NT2/D1 (cell line): ENCODE data around the gene TMA7B.
A peak's percentile ranks its signal among the peaks of the same experiment; 100 is the strongest.

Experiments
- DNase-seq: peaks from one replicate; pipeline ENCODE4 v3.0.0-alpha.2; 2011; ENCODE audit warnings: low read depth, low spot score
- H3K27me3 ChIP-seq: 2 replicates; pipeline ENCODE4 v1.6.0; 2011; ENCODE audit warnings: mild to moderate bottlenecking; ENCODE audit not compliant: insufficient read length, insufficient read depth
- H3K36me3 ChIP-seq: 2 replicates; pipeline ENCODE4 v1.6.1; 2011; ENCODE audit warnings: mild to moderate bottlenecking, low read length, mixed read lengths; ENCODE audit not compliant: insufficient read depth, insufficient read length
- H3K4me1 ChIP-seq: 2 replicates; pipeline ENCODE4 v1.5.1; 2011; ENCODE audit not compliant: insufficient read depth, insufficient read length
- H3K4me3 ChIP-seq: 2 replicates; pipeline ENCODE4 v1.5.1; 2011; ENCODE audit warnings: low read depth; ENCODE audit not compliant: insufficient read length
- H3K9ac ChIP-seq: 2 replicates; pipeline ENCODE4 v1.6.0; 2011; ENCODE audit warnings: low read depth; ENCODE audit not compliant: insufficient read length
- H3K9me3 ChIP-seq: 2 replicates; pipeline ENCODE4 v1.5.1; 2011; ENCODE audit warnings: mild to moderate bottlenecking, low read length; ENCODE audit not compliant: insufficient read depth
- SUZ12 ChIP-seq: IDR thresholded peaks from 2 replicates; pipeline ENCODE4 v1.6.1; 2011; ENCODE audit not compliant: insufficient read length, insufficient read depth; ENCODE audit errors: extremely low read depth
- YY1 ChIP-seq: IDR thresholded peaks from 2 replicates; pipeline ENCODE4 v1.6.1; 2011; ENCODE audit not compliant: insufficient read length, insufficient read depth
- ZNF274 ChIP-seq: IDR thresholded peaks from 2 replicates; pipeline ENCODE4 v1.6.1; 2011; ENCODE audit warnings: mild to moderate bottlenecking, low read depth, low read length

Gene TMA7B

DNA sequence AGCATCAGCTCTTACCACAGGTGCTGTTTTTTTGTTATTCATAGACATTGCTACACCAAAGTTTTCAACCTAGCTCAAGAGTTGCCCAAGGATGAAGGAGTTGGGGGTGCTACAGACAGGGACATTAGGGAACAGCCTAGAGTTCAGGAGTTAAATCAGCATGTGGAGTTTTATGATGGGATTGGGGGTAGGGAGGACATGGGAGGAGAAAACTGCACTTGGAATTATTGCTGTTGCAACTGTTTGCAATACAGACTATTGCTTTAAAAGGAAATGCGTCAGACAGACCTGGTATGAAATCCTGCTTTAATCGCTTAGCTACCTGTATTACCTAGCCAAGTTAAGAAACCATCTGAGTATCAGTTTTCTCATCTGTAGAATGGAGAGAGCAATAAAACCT, 6.3 kb downstream of the TMA7B start:
- TF ChIP-seq YY1 = no peak
- TF ChIP-seq SUZ12 = no peak
- no peak for TF ChIP-seq ZNF274
- Histone ChIP-seq H3K9me3 (no peaks in the 10 kb centered on the region), H3K9ac (no peak overlapping the region), H3K36me3 (no peaks in the 10 kb centered on the region), H3K27me3 (no peaks in the 10 kb centered on the region), H3K4me3 (no peak overlapping the region), H3K4me1 (peaks cover 3% of the 10 kb centered on the region)
- DNase-seq = no peak

DNA sequence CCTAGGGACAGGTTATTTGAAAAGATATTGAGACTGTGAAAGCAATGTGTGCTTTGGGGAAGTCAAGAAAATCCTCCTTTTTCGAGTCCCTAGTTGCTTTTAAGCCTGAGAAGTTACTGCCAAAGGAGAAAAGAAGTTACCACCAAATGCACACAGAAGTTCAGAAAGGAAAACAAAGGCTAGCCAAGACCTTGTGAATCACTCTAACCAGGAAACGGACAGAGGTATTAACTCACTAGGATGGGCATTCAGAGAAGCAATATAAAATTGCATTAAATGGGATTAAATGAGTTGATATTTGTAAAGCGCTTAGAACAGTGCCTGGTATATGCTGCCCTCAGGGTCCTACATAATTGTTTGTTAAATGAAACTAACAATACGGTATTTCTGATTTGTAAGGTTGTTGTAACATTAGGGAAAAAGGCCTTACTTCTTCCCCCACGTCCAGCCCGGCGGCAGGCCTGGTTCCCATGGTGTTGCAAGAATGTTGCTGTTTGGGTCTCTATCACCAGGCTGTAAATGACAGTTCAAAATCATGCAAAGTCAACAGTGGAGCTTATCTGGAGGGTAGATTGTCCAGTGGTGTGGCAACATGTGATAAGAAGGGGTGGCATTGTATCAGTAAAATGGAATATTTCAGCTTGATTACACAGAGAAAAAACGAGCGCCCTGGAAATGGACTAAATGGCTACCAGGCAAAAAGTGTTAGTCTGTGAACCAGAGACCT, 7.1 kb downstream of the TMA7B start:
- DNase-seq = no peak
- Histone ChIP-seq H3K4me3 (no peak overlapping the region), H3K36me3 (no peaks in the 10 kb centered on the region), H3K9ac (no peak overlapping the region), H3K27me3 (no peaks in the 10 kb centered on the region), H3K4me1 (peaks cover 3% of the 10 kb centered on the region), H3K9me3 (no peaks in the 10 kb centered on the region)
- TF ChIP-seq ZNF274 = no peak
- no peak for TF ChIP-seq SUZ12
- no peak for TF ChIP-seq YY1

DNA sequence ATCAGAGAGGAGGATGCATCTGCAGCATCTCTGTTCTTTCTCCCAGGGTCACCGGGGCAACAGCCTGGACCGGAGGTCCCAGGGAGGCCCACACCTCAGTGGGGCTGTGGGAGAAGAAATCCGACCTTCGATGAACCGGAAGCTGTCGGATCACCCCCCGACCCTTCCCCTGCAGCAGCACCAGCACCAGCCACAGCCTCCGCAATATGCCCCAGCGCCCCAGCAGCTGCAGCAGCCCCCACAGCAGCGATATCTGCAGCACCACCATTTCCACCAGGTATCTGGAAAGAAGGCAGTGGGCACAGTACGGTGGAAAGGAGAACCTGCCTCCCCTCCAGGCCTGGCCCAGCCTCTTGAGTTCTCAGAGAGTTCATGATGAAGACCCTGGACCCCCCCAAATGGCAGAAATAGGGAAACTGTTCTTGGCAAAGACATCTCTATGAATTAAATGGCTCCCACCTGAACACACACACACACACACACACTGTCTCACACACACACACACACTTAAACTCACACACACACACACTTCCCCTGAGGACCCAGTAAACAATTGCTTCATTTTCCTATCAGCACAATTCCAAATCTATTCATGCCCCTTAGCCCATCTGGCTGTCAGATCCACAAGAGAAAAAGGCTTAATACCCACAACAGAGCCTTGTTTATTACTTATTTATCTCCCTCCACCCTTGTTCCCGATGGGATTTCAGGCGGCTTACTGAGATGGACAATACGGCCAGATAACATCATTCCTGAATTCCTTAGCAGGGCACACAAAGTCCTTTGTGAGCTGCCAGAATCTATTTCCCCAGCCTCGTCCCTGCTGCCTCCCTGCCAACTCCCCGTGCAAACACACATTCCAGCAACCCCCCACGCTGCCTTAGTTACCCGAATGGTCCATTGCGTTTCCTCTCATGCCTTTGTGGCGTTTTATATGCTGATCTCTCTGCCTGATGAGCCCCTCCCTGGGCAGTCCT, 8.1 kb downstream of the TMA7B start:
- Histone ChIP-seq H3K4me3 (no peak overlapping the region), H3K27me3 (no peaks in the 10 kb centered on the region), H3K36me3 (no peaks in the 10 kb centered on the region), H3K9ac (no peak overlapping the region), H3K9me3 (no peaks in the 10 kb centered on the region), H3K4me1 (peaks cover 3% of the 10 kb centered on the region)
- no peak for TF ChIP-seq SUZ12
- no peak for TF ChIP-seq YY1
- no peak for TF ChIP-seq ZNF274
- DNase-seq = peak; percentile 18

- peaks cover 3% of the 10 kb centered on the region for H3K4me1 ChIP-seq
- TF ChIP-seq ZNF274 (no peak), SUZ12 (no peak), YY1 (no peak)
- H3K9ac ChIP-seq = no peak overlapping the region
- DNase-seq = no peak
- H3K27me3 ChIP-seq = no peaks in the 10 kb centered on the region
- H3K36me3 ChIP-seq = no peaks in the 10 kb centered on the region
- no peaks in the 10 kb centered on the region for H3K9me3 ChIP-seq
- no peak overlapping the region for H3K4me3 ChIP-seq
Observed at GRCh38 chr22:39970742-39971141, 10.5 kb downstream of the TMA7B start.

GRCh38 chr22:39972641-39973040, 12.4 kb downstream of the TMA7B start:
- no peak for TF ChIP-seq YY1
- no peak for TF ChIP-seq ZNF274
- TF ChIP-seq SUZ12 = no peak
- Histone ChIP-seq H3K36me3 (no peaks in the 10 kb centered on the region), H3K9me3 (no peaks in the 10 kb centered on the region), H3K4me3 (no peak overlapping the region), H3K9ac (no peak overlapping the region), H3K4me1 (peaks cover 3% of the 10 kb centered on the region), H3K27me3 (peaks cover 4% of the 10 kb centered on the region)
- DNase-seq = no peak

- TF ChIP-seq SUZ12 (no peak), ZNF274 (no peak), YY1 (no peak)
- Histone ChIP-seq H3K9ac (no peak overlapping the region), H3K36me3 (no peaks in the 10 kb centered on the region), H3K9me3 (no peaks in the 10 kb centered on the region), H3K4me1 (no peaks in the 10 kb centered on the region), H3K27me3 (peaks cover 4% of the 10 kb centered on the region), H3K4me3 (no peak overlapping the region)
- no peak for DNase-seq
Observed at GRCh38 chr22:39973656-39974055, 13.5 kb downstream of the TMA7B start.

GRCh38 chr22:39974065-39974464, 13.9 kb downstream of the TMA7B start:
- Histone ChIP-seq H3K4me1 (no peaks in the 10 kb centered on the region), H3K36me3 (no peaks in the 10 kb centered on the region), H3K9me3 (no peaks in the 10 kb centered on the region), H3K27me3 (peaks cover 4% of the 10 kb centered on the region), H3K4me3 (no peak overlapping the region), H3K9ac (no peak overlapping the region)
- no peak for DNase-seq
- TF ChIP-seq YY1 (no peak), ZNF274 (no peak), SUZ12 (no peak)
